HG02885 (cell line): ENCODE results near the gene SYTL4.

ENCODE experiments used
- ATAC-seq: cut with Tn5 transposase; IDR thresholded peaks from one replicate; pipeline ENCODE4 v1.9.1; 2021; ENCODE audit warnings: mild to moderate bottlenecking; ENCODE audit not compliant: unreplicated experiment, poor library complexity

SYTL4 gene

GRCh38 chrX:100695991-100696390 is 35.9 kb downstream of the SYTL4 start:
- ATAC-seq, result no peak

GRCh38 chrX:100695302-100695701 is 36.6 kb downstream of the SYTL4 start:
- ATAC-seq, result no peak

- peak; percentile 86 for ATAC-seq
Measured at GRCh38 chrX:100687546-100687945, 44.4 kb downstream of the SYTL4 start.

DNA sequence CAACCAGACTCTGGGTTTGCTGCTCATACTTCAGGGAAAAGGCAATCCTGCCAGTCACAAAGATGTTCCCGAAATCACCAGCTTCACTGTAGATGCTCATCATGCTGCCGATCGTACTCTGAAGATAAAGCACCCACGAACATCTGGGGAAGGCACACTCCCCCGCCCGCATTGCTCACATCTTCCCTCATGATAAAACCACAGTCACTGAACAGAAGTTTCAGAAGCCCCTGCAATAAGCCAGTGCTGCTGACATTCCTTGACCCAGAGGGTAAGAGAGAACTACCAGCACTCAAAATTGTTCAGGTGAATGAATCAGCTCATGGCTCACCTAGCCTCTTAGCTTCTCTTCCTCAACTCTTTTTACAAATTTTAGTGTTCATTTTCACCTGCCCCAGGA is 44.8 kb downstream of the SYTL4 start:
- peak; percentile 47 for ATAC-seq

- no peak for ATAC-seq
Measured at GRCh38 chrX:100685997-100686305, 46.0 kb downstream of the SYTL4 start.

- ATAC-seq, result peak; percentile 66
Measured at GRCh38 chrX:100685284-100685996, 46.5 kb downstream of the SYTL4 start.

DNA sequence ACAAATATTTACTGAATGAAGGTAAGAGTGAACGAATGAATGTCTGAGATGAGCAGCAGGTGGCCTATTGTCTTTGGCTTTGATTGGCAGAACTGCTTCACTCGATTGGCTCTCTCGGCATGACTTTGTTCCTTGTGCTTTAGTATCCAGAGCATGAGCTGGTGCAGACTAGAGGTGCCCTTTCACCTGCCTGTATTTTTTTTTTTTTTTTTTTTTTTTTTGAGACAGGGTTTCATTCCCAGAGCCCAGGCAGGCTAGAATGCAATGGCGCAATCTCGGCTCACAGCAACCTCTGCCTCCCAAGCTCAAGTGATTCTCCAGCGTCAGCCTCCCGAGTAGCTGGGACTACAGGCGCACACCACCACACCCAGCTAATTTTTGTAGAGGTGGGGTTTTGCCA is 49.0 kb downstream of the SYTL4 start:
- no peak for ATAC-seq

DNA sequence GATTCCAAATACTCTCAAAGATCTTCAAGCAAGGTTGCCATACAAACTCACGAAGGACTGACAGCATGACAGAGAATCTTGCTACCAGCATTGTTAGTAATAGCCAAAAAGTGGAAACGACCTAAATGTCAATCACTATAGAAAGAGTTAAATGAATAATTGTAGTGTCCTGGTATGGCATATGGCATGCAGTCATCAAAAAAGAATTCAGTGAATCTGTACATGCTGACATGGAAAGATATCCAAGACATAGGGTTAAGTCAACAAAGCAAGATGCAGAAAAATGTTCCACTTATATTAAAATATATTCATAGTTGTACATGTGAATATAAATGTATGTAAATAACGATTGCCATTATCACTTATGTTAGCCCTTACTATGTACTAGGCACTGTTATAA is 50.3 kb downstream of the SYTL4 start:
- no peak for ATAC-seq

DNA sequence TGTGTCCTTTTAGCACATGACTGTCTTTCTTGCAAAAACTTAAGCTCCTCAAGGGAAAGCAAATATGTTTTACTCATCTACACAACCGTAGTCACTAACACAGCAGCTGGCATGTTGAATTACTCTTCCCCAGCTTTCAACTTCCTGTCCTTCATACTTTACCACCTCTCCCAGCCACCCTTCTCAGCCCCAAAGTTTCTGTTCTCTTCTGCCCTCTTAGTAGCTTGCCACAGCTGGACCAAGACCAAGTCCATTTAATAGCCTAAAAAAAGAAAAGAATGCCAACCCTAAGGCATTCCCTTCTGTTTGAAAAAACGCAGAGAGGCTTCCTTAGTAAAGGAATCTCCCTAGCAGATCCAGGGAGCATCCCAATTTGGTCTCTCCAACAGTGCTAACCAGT is 51.2 kb downstream of the SYTL4 start:
- ATAC-seq, result no peak

DNA sequence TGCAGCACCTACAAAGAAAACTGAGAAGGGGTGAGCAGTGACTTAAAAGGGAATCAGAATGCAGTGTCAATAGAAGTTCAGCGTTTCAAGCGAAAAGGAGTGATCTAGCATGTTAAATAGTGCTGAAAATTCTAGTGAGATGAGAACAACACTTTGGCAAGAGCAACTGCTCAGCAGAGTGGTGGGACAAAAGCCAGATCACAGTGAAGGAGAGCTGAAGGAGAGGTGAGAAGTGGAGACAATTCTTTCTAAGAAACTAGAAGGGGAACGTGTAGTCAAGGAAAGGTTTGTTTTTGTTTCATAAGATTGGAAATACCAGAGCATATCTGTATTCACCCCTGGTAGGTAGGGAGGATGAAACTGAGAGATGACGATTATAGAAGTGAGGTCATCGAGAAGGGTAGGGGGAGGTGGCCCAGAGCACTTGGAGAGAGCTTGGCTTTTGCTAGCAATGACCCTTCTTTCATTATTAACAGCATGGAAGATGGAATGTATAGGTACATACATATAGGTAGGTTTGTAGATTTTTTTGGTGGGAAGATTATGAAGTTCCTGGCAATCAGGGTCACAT is 54.2 kb downstream of the SYTL4 start:
- no peak for ATAC-seq

DNA sequence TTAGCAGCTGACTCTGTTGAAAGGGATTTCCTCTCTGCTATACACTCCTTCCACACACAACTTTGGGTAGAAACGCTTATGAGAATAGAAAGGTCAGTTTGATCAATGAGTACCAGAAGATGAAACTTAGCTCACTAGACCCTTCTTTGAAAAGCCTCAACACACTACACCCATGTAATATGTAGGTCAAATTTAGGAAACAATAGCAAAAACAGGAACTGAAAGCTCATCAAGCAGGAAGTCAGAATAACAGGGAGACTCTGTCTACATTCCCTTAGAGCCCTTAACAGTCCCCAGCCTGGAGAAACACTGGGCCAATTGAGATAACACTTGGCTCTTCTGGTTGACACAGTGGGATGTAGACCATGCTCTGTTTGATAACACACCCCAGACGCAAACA is 57.2 kb downstream of the SYTL4 start:
- peak; percentile 56 for ATAC-seq

DNA sequence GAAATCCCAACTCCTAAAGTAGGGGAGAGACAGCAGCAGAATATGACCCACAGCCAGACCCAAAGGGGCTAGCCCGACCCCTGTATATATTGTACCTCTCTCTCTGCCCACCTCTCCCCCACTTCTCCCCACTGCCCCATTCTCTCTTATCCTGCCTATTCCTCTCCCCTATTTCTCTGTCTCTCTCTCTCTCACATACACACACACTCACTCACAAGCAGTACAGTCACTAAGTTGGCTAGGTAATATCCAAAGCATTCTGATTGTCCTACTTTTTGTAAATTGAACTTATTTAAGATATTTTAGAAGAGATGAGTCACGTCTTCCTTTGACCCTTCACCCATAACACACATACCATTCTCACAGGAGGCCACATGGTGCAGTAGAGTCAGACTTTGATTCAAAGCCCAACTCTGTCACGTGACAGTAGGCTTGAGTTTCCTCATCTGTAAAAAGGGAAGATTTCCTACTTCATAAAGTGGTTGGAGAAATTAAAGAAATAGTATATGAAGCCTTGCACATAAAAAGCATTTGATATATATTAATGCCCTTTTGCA is 58.4 kb downstream of the SYTL4 start:
- no peak for ATAC-seq

DNA sequence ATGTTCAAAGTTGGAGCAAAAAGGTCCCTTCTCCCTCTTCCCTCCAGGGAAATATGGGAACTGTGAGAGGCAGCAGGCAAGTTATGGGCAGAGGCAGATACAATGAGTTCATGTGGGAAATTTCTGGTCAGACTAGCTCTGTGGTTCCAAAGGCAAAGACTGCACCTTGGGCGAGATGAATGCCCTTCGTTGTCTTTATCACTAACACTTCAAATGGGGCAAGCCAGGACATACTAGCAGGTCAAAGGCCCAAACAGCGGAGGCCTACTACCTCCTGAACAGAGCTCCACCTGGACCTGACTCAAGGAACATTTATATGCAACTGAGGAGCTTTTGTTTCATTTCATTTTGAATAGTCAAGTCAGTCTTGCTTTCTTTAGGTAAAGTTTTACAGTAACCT is 59.0 kb downstream of the SYTL4 start:
- no peak for ATAC-seq

- ATAC-seq, result no peak
Measured at GRCh38 chrX:100663642-100664041, 68.3 kb downstream of the SYTL4 start.

GRCh38 chrX:100662796-100663195 is 69.1 kb downstream of the SYTL4 start:
- ATAC-seq, result no peak

DNA sequence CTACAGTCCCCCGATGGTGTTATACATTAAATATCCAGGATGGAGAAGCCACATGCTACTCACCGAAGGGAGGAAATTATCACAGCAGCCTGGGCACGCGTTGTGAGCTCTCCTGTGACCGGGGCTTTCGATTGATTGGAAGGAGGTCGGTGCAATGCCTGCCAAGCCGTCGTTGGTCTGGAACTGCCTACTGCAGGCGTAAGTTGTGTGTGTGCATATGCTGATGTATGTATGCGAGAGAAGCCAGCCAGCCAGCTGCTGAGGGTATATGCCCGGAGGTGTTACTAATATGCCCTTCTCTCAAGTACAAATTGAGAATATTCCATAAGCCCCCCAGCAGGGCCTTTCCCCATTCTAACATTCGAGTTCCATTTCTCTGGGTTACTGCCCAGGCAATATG is 69.8 kb downstream of the SYTL4 start:
- ATAC-seq, result no peak

- no peak for ATAC-seq
Measured at GRCh38 chrX:100659431-100660137, 72.3 kb downstream of the SYTL4 start.

DNA sequence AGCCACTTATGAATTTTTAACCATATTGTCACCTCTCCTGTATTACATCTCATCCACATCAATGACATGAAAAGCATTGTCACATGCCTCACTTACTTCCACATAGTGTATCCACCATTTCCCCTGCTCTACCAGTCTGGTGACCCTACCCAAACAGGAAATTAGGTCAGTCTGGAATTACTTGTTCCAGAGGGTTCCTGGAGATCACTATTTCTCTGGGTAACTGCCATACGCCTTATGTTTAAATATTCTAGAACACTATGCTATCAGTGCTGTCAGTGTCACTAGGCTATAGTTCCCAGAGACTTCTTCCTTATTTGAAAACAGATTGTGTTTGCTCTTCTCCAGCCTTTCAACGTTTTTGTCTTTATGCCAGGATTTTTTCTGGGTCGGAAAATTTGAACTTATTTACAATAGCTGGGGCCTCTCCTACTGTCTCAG is 73.0 kb downstream of the SYTL4 start:
- no peak for ATAC-seq

DNA sequence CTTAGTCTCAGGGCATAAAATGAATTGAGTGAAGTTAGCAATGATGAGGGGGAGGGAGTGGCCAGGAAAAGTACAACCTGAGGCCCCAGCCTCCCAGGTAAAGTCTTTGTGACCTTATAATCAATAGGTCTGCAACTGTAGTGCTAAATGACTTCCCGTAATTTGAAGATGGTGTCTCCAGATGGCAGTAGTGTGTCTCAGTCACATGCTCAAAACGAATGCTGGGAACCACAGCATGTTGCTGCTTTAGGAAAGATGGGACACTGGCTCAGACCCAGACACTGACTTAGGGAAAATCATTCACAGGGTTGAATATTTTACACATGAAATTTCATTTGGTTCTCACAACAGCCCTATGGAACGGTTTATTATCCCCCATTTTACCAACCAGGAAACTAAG is 77.7 kb downstream of the SYTL4 start:
- ATAC-seq, result peak; percentile 44

GRCh38 chrX:100652266-100652665 is 79.7 kb downstream of the SYTL4 start:
- no peak for ATAC-seq

DNA sequence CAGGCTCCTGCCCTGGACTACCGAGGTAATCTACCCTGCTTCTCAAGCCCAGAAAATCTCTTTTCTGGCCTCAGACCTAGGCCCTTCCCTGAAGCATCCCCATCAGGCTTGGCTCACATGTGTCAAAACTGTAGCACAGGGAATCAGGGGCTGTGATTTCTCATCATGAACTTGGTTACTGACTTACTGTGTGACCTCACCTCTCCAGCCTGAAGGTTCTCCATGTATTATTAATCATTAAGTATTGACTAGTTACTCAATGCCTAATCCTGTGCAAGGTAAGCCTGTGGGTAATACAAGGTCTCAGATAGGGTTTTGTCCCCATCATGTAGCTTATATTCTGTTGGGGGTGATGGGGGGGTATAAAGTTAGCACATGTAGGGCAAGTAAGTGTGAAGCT is 81.1 kb downstream of the SYTL4 start:
- ATAC-seq, result no peak
